HCT116 (cell line): ENCODE data around the gene EPN1. TPM values are rescaled to one million over a fixed set of nuclear protein-coding genes. Genes with fewer than 3 reads are reported as not detected.

Experiments used
- ATAC-seq: fragments of 200-7000 bp; cut with Tn5 transposase; 2 replicates; pipeline ENCODE4 v1.9.1; 2020; ENCODE audit warnings: mild to moderate bottlenecking, moderate library complexity
- BruUV-seq: library from RNA; stranded (reverse); fragments of 400-500 nt; replicated peaks from 2 replicates; lab custom pipeline; 2021; lab: Mats Ljungman, UMichigan
- CTCF ChIA-PET: fragments of 300-600 bp; sonication (Branson Sonifier 250); formaldehyde crosslinking; loops from one replicate; lab custom pipeline; 2021; ENCODE audit warnings: antibody characterized with exemption; lab: Charles Lee
- POLR2A ChIA-PET: fragments of 300-600, 350-600 bp; sonication (Branson Sonifier 250); formaldehyde crosslinking; loops from one replicate; lab custom pipeline; 2021; ENCODE audit warnings: antibody characterized with exemption; lab: Charles Lee
- RAD21 ChIA-PET, 2 experiments: fragments of 300-600 bp; sonication (Branson Sonifier 250); formaldehyde crosslinking; loops; one replicate each; lab custom pipeline; 2023; ENCODE audit warnings: low total read pairs in 2 of 2; ENCODE audit not compliant: uncharacterized antibody in 2 of 2, unreplicated experiment in 2 of 2, low non-redundant PET in 1 of 2; lab: Charles Lee
- DNase-seq: peaks from one replicate; pipeline ENCODE4 v3.0.0-alpha.2; 2010; ENCODE audit warnings: low read depth, low spot score
- H2AFZ ChIP-seq: fragments of 200-600 bp; shearing (Covaris generic), sonication (generic); 2 replicates; pipeline ENCODE4 v1.6.1; 2017; ENCODE audit warnings: low read depth, mixed run types, mixed read lengths, antibody characterized with exemption, low read length; ENCODE audit not compliant: poor library complexity, severe bottlenecking
- H3K27ac ChIP-seq: 2 replicates; pipeline ENCODE4 v1.5.1; 2012; ENCODE audit warnings: low read depth, low read length
- H3K27me3 ChIP-seq: fragments of 200-600 bp; sonication (generic); 2 replicates; pipeline ENCODE4 v1.6.1; 2016; ENCODE audit warnings: mixed run types, low read length, mixed read lengths; ENCODE audit not compliant: insufficient read depth
- H3K36me3 ChIP-seq, 2 experiments: fragments of 200-500 bp in 1 of 2; fragments of 200-600 bp in 1 of 2; sonication (Bioruptor generic) in 1 of 2; sonication (generic) in 1 of 2; 2 replicates each; pipeline versions ENCODE4 v1.5.1 to v1.6.1; 2014 to 2016; ENCODE audit warnings: low read length in 2 of 2, inconsistent platforms in 1 of 2, mixed read lengths in 1 of 2, mixed run types in 1 of 2; ENCODE audit not compliant: insufficient read depth in 2 of 2, control insufficient read depth in 1 of 2
- H3K4me1 ChIP-seq, 2 experiments: fragments of 200-600 bp in 1 of 2; sonication (generic) in 1 of 2; 2 replicates each; pipeline versions ENCODE4 v1.5.1 to v1.6.1; 2012 to 2017; ENCODE audit warnings: low read length in 2 of 2, inconsistent platforms in 1 of 2, mild to moderate bottlenecking in 1 of 2, mixed read lengths in 1 of 2, mixed run types in 1 of 2, moderate library complexity in 1 of 2; ENCODE audit not compliant: insufficient read depth in 2 of 2, control insufficient read depth in 1 of 2
- H3K4me2 ChIP-seq: fragments of 200-600 bp; sonication (generic); 2 replicates; pipeline ENCODE4 v1.6.1; 2017; ENCODE audit warnings: mixed run types, low read length, mixed read lengths
- H3K4me3 ChIP-seq, 2 experiments: fragments of 200-600 bp in 1 of 2; sonication (generic) in 1 of 2; replicated peaks in 1 of 2; 2 replicates each; pipeline ENCODE4 v1.5.1; 2011 to 2016; ENCODE audit warnings: low read length in 2 of 2, control low read depth in 1 of 2, low read depth in 1 of 2, mild to moderate bottlenecking in 1 of 2, mixed read lengths in 1 of 2, mixed run types in 1 of 2
- H3K79me2 ChIP-seq: fragments of 200-600 bp; sonication (generic); 2 replicates; pipeline ENCODE4 v1.6.1; 2017; ENCODE audit warnings: mild to moderate bottlenecking, mixed run types, low read length, moderate library complexity, mixed read lengths; ENCODE audit not compliant: insufficient read depth
- H3K9ac ChIP-seq: fragments of 200-600 bp; sonication (generic); 2 replicates; pipeline ENCODE4 v1.6.1; 2016; ENCODE audit warnings: low read length, mixed read lengths
- H3K9me2 ChIP-seq: fragments of 200-600 bp; sonication (generic), shearing (Covaris generic); 2 replicates; pipeline ENCODE4 v1.6.1; 2017; ENCODE audit warnings: mixed run types, mild to moderate bottlenecking, moderate library complexity; ENCODE audit not compliant: insufficient read depth
- H3K9me3 ChIP-seq, 2 experiments: fragments of 200-500 bp in 1 of 2; fragments of 200-600 bp in 1 of 2; sonication (Bioruptor generic) in 1 of 2; sonication (generic) in 1 of 2; 2 replicates each; pipeline ENCODE4 v1.6.1; 2014 to 2017; ENCODE audit warnings: low read length in 2 of 2, mixed read lengths in 2 of 2, inconsistent platforms in 1 of 2, low read depth in 1 of 2, mild to moderate bottlenecking in 1 of 2, mixed run types in 1 of 2, moderate library complexity in 1 of 2; ENCODE audit not compliant: control insufficient read depth in 1 of 2, insufficient read depth in 1 of 2
- H4K20me1 ChIP-seq: fragments of 200-600 bp; sonication (generic), shearing (Covaris generic); 2 replicates; pipeline ENCODE4 v1.6.1; 2017; ENCODE audit warnings: mixed run types, mild to moderate bottlenecking, moderate library complexity; ENCODE audit not compliant: insufficient read depth
- CBX3 ChIP-seq: IDR thresholded peaks from 2 replicates; pipeline ENCODE4 v1.6.1; 2012; ENCODE audit warnings: low read depth
- CEBPB ChIP-seq: IDR thresholded peaks from 2 replicates; pipeline ENCODE4 v1.6.1; 2012; ENCODE audit warnings: low read depth
- CTCF ChIP-seq, 3 experiments: fragments of 200-600 bp in 1 of 3; sonication (generic) in 1 of 3; IDR thresholded peaks in 2 of 3; conservative IDR thresholded peaks in 1 of 3; 2 replicates each; pipeline ENCODE4 v1.5.1; 2012 to 2017; ENCODE audit warnings: low read depth in 2 of 3, low read length in 2 of 3, antibody characterized with exemption in 1 of 3, borderline replicate concordance in 1 of 3, control low read depth in 1 of 3, mild to moderate bottlenecking in 1 of 3, mixed read lengths in 1 of 3, mixed run types in 1 of 3, moderate library complexity in 1 of 3; ENCODE audit not compliant: insufficient read depth in 1 of 3
- EGR1 ChIP-seq: IDR thresholded peaks from 2 replicates; pipeline ENCODE4 v1.6.1; 2012; ENCODE audit warnings: low read depth
- ELF1 ChIP-seq: IDR thresholded peaks from 2 replicates; pipeline ENCODE4 v1.6.1; 2012; ENCODE audit warnings: low read depth, borderline replicate concordance
- EZH2 ChIP-seq: fragments of 200-600 bp; sonication (generic); IDR thresholded peaks from 2 replicates; pipeline ENCODE4 v1.6.1; 2017; ENCODE audit warnings: antibody characterized with exemption, mixed run types
- EZH2phosphoT487 ChIP-seq: fragments of 200-600 bp; IDR thresholded peaks from 2 replicates; pipeline ENCODE4 v1.6.1; 2018; ENCODE audit warnings: antibody characterized with exemption, borderline replicate concordance
- FOSL1 ChIP-seq: IDR thresholded peaks from 2 replicates; pipeline ENCODE4 v1.6.1; 2012; ENCODE audit warnings: low read depth
- JUND ChIP-seq: IDR thresholded peaks from 2 replicates; pipeline ENCODE4 v1.6.1; 2012
- POLR2A ChIP-seq: IDR thresholded peaks from 2 replicates; pipeline ENCODE4 v1.7.0; 2011; ENCODE audit warnings: borderline replicate concordance; ENCODE audit not compliant: insufficient read depth, insufficient read length; ENCODE audit errors: extremely low read depth
- RAD21 ChIP-seq: IDR thresholded peaks from 2 replicates; pipeline ENCODE4 v1.6.1; 2012; ENCODE audit warnings: low read depth, mild to moderate bottlenecking
- REST ChIP-seq: IDR thresholded peaks from 2 replicates; pipeline ENCODE4 v1.6.1; 2012; ENCODE audit warnings: low read depth
- SIN3A ChIP-seq: IDR thresholded peaks from 2 replicates; pipeline ENCODE4 v1.6.1; 2012; ENCODE audit warnings: low read depth
- SP1 ChIP-seq: IDR thresholded peaks from 2 replicates; pipeline ENCODE4 v1.6.1; 2012; ENCODE audit warnings: low read depth
- SRF ChIP-seq: IDR thresholded peaks from 2 replicates; pipeline ENCODE4 v1.6.1; 2012; ENCODE audit warnings: low read depth
- TCF7L2 ChIP-seq: IDR thresholded peaks from 2 replicates; pipeline ENCODE4 v1.7.0; 2011; ENCODE audit warnings: borderline replicate concordance, inconsistent platforms; ENCODE audit not compliant: insufficient read depth, insufficient read length; ENCODE audit errors: extremely low read depth
- YY1 ChIP-seq: IDR thresholded peaks from 2 replicates; pipeline ENCODE4 v1.6.1; 2011; ENCODE audit warnings: low read length, low read depth, moderate library complexity, mild to moderate bottlenecking; ENCODE audit not compliant: insufficient replicate concordance; ENCODE audit errors: extremely low read depth
- ZFX ChIP-seq: fragments of 450-650 bp; IDR thresholded peaks from 2 replicates; pipeline ENCODE4 v1.6.1; 2017
- ZNF274 ChIP-seq: fragments of 200-500 bp; sonication (Bioruptor generic); IDR thresholded peaks from 2 replicates; pipeline ENCODE4 v1.6.1; 2014; ENCODE audit warnings: mild to moderate bottlenecking, low read depth, low read length, inconsistent platforms
- intact Hi-C: fragments of 100-400 bp; cut with micrococcal nuclease; formaldehyde crosslinking; loops from 2 replicates; pipeline ENCODE4 v1.10.0; 2022
- total RNA-seq: library from RNA; stranded (reverse); gene quantifications from one replicate; pipeline ENCODE4 v1.2.1, GENCODE V29; 2021; ENCODE audit not compliant: unreplicated experiment
- TF ChIP-seq, protein P1 (sequence below): IDR thresholded peaks from 2 replicates; pipeline ENCODE4 v1.6.1; 2011; ENCODE audit warnings: mild to moderate bottlenecking, low read length, moderate library complexity; ENCODE audit not compliant: insufficient replicate concordance; ENCODE audit errors: extremely low read depth

EPN1 gene
- total RNA-seq, 1 experiment from 2014 or later = 122 TPM

DNA sequence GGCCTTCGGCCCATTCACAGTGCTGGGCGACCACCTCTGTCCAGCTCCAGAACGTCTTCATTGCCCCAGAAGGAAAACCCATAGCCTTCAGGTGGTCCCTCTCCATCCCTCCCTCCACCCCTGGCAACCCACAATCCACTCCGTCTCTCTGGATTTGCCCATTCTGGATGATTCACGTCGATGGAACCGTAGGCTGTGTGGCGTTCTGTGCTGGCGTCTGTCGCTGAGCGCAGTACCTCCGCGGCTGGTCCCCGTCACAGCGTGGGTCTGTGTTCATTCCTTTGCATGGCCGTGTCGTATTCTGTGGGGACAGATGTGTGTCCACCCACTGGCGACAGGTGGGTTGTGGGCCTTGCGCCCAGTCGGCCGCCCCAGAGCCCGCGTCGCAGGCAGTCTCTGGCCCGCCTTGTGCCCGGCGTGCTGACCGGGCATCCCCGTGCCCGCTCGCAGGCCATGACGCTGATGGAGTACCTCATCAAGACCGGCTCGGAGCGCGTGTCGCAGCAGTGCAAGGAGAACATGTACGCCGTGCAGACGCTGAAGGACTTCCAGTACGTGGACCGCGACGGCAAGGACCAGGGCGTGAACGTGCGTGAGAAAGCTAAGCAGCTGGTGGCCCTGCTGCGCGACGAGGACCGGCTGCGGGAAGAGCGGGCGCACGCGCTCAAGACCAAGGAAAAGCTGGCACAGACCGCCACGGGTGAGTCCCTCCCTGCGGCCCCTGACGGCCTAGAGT lies 10.1 kb downstream of the EPN1 start:
- Histone ChIP-seq H3K4me2 (no peak overlapping the region), H3K9me3 (no peaks in the 10 kb centered on the region), H3K27ac (no peak overlapping the region; the same call in 1 of the 2 replicates), H3K36me3 (peaks cover 13 to 20% of the 10 kb centered on the region in 2 experiments; a peak in 3 of 4 replicates), H4K20me1 (no peaks in the 10 kb centered on the region), H3K9me2 (no peaks in the 10 kb centered on the region), H3K27me3 (no peaks in the 10 kb centered on the region), H3K9ac (no peak overlapping the region), H3K79me2 (peaks cover 70% of the 10 kb centered on the region), H3K4me1 (no peaks in the 10 kb centered on the region), H2AFZ (no peak overlapping the region), H3K4me3 (no peak overlapping the region)
- POLR2A ChIA-PET = no interaction called here
- CTCF ChIA-PET = no interaction called here
- RAD21 ChIA-PET = no interaction called here
- intact Hi-C loops = no loop called here
- BruUV-seq = no TSS peak
- TF ChIP-seq ZFX (no peak), SRF (no peak), ELF1 (no peak), JUND (no peak), EZH2 (no peak), CTCF (IDR thresholded peaks at IDR 0.05 in 2 of 3, conservative IDR thresholded peaks at IDR 0.05 in 1 of 3; ENCODE audit: borderline replicate concordance in 1 of 3, insufficient read depth in 1 of 3, low read depth in 2 of 3, low read length in 2 of 3) (no peak), POLR2A (no peak), SP1 (no peak), EGR1 (no peak), ZNF274 (no peak), CEBPB (no peak), YY1 (no peak), TCF7L2 (no peak), CBX3 (no peak), EZH2phosphoT487 (no peak), FOSL1 (no peak), RAD21 (no peak), SIN3A (no peak), REST (no peak)
- TF ChIP-seq, protein P1, sequence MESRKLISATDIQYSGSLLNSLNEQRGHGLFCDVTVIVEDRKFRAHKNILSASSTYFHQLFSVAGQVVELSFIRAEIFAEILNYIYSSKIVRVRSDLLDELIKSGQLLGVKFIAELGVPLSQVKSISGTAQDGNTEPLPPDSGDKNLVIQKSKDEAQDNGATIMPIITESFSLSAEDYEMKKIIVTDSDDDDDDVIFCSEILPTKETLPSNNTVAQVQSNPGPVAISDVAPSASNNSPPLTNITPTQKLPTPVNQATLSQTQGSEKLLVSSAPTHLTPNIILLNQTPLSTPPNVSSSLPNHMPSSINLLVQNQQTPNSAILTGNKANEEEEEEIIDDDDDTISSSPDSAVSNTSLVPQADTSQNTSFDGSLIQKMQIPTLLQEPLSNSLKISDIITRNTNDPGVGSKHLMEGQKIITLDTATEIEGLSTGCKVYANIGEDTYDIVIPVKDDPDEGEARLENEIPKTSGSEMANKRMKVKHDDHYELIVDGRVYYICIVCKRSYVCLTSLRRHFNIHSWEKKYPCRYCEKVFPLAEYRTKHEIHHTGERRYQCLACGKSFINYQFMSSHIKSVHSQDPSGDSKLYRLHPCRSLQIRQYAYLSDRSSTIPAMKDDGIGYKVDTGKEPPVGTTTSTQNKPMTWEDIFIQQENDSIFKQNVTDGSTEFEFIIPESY = no peak
- DNase-seq = no peak
- no peak for ATAC-seq
